ENCODE measurements around the gene BMPR1A. TPM values are rescaled to one million over a fixed set of nuclear protein-coding genes. Genes with fewer than 3 reads are reported as not detected.

The BMPR1A gene
- 41.3 and 47.3 TPM in 2 replicates for total RNA-seq

DNA sequence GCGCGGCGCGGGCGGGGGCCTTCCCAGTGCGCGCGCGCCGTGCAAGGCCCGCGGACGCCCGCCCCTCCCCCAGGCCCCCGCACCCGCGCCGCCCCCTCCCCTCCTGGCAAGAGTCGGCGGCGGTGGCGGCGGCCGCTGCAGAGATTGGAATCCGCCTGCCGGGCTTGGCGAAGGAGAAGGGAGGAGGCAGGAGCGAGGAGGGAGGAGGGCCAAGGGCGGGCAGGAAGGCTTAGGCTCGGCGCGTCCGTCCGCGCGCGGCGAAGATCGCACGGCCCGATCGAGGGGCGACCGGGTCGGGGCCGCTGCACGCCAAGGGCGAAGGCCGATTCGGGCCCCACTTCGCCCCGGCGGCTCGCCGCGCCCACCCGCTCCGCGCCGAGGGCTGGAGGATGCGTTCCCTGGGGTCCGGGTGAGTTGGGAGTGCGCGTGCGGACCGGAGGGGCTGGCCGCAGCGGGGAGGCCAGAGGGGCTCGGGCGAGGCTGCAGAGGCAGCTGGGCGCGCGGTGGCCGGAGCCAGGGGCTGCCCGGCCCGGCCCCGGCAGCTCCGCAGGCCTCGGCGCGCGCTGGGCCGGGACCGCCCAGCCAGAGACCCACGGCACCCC lies at the start of gene BMPR1A:
Gene BMPR1A (plus strand): TSS at position 109 of the 602 bp plus-strand sequence. CDS start 119,400 bp downstream, outside the sequence.

GRCh38 chr10:86957471-86958115 lies 201.2 kb downstream of the BMPR1A start, which contains the start of gene MMRN2:
Gene MMRN2 (minus strand): TSS chr10:86957615. CDS start chr10:86957541, 74 bp downstream.

GRCh38 chr10:86958116-86958900 lies 201.9 kb downstream of the BMPR1A start, which contains the start of gene SNCG:
Gene SNCG (plus strand): TSS chr10:86958599. CDS start chr10:86958698, 99 bp downstream.

DNA sequence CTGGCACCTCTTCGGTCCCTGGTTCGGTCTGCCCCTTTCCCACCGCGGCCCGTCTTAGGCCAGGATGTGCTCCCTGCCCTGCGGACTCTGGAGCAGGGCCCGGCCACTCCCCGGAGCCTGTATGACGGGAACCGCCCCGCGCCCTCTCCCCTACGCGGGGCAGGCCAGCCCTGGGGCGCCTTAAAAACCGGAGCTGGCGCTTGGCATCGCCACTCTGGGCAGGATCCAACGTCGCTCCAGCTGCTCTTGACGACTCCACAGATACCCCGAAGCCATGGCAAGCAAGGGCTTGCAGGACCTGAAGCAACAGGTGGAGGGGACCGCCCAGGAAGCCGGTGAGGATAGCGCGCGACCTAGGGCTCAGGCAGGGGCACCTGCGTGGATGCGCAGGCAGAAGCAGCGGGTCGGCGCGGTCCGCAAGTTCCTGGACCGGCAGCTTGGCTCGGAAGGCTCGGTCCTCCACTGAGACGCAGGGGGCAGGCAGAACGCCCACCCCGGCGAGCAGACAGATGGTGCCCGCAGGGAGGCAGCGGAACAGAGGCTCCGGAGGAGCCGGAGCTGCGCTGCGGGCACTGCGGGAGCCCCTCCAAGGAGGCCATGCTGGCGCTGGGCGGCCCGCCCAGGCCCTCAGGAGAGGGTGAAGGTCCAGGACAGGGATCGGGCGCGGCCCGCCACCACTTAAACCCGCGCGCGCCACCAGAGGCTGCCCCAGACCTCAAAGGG lies 212.0 kb downstream of the BMPR1A start, which contains the start of gene ADIRF:
Gene ADIRF (plus strand): TSS at position 212 of the 723 bp plus-strand sequence. CDS start 63 bp downstream, at position 275.

Other genes starting within 250 kb of the BMPR1A start
- gene WAPL, start 234.8 kb upstream of the BMPR1A start, total RNA-seq, result 42.0 and 42.1 TPM in 2 replicates
- gene OPN4, start 102.1 kb upstream of the BMPR1A start, total RNA-seq, result not detected in 2 replicates
- under 0.01 and 0.09 TPM in 2 replicates for gene LDB3, start 88.1 kb upstream of the BMPR1A start, total RNA-seq
- 1.5 and 4.6 TPM in 2 replicates for gene MMRN2, start 201.0 kb downstream of the BMPR1A start, total RNA-seq
- gene SNCG, start 202.0 kb downstream of the BMPR1A start, total RNA-seq, result 7.2 and 69.4 TPM in 2 replicates
- 197 and 447 TPM in 2 replicates for gene ADIRF, start 211.9 kb downstream of the BMPR1A start, total RNA-seq

Measured in bronchial smooth muscle cell (primary cell).